Calu3 (cell line): ENCODE data around the gene FBXW10. TPM values are rescaled to one million over a fixed set of nuclear protein-coding genes. Genes with fewer than 3 reads are reported as not detected.
A peak's percentile ranks its signal among the peaks of the same experiment; 100 is the strongest.
"Not testable (repeated sequence)": the region's sequence is repeated elsewhere in the genome, so short reads cannot be mapped to it uniquely, and the experiment has no call there.

Experiments used
- BruUV-seq: library from RNA; stranded (reverse); fragments of 400-500 nt; replicated peaks from 2 replicates; lab custom pipeline; 2021; lab: Mats Ljungman, UMichigan
- CTCF ChIA-PET: fragments of 300-600 bp; sonication (Branson Sonifier 250); formaldehyde crosslinking; loops from one replicate; lab custom pipeline; 2022; ENCODE audit warnings: antibody characterized with exemption; lab: Charles Lee
- DNase-seq: peaks from one replicate; pipeline ENCODE4 v3.0.0; 2022
- H3K27ac Mint-ChIP-seq: one replicate; pipeline ENCODE4 v1.8.0; 2022; ENCODE audit warnings: mixed read lengths; ENCODE audit not compliant: unreplicated experiment
- H3K27me3 Mint-ChIP-seq: one replicate; pipeline ENCODE4 v1.8.0; 2022; ENCODE audit warnings: mixed read lengths; ENCODE audit not compliant: unreplicated experiment
- H3K36me3 Mint-ChIP-seq: one replicate; pipeline ENCODE4 v1.8.0; 2022; ENCODE audit warnings: mild to moderate bottlenecking, moderate library complexity, mixed read lengths; ENCODE audit not compliant: insufficient read depth, unreplicated experiment
- H3K4me1 Mint-ChIP-seq: one replicate; pipeline ENCODE4 v1.8.0; 2022; ENCODE audit warnings: mild to moderate bottlenecking, low read depth, mixed read lengths; ENCODE audit not compliant: unreplicated experiment
- H3K4me3 Mint-ChIP-seq: one replicate; pipeline ENCODE4 v1.8.0; 2022; ENCODE audit warnings: mild to moderate bottlenecking, low read depth, moderate library complexity, mixed read lengths; ENCODE audit not compliant: unreplicated experiment
- H3K9me3 Mint-ChIP-seq: one replicate; pipeline ENCODE4 v1.8.0; 2022; ENCODE audit warnings: low read depth, mixed read lengths; ENCODE audit not compliant: unreplicated experiment
- CTCF ChIP-seq: fragments of 200-600 bp; IDR thresholded peaks from one replicate; pipeline ENCODE4 v1.8.0; 2022; ENCODE audit warnings: antibody characterized with exemption; ENCODE audit not compliant: unreplicated experiment
- intact Hi-C: fragments of 100-400 bp; cut with micrococcal nuclease; formaldehyde crosslinking; loops from one replicate; pipeline ENCODE4 v1.10.0; 2022; ENCODE audit not compliant: unreplicated experiment
- total RNA-seq: library from RNA; stranded (reverse); gene quantifications from 2 replicates; pipeline ENCODE4 v1.2.3, GENCODE V29; 2022

Gene FBXW10
- total RNA-seq, 1 experiment from 2014 or later: 0.50 TPM

DNA sequence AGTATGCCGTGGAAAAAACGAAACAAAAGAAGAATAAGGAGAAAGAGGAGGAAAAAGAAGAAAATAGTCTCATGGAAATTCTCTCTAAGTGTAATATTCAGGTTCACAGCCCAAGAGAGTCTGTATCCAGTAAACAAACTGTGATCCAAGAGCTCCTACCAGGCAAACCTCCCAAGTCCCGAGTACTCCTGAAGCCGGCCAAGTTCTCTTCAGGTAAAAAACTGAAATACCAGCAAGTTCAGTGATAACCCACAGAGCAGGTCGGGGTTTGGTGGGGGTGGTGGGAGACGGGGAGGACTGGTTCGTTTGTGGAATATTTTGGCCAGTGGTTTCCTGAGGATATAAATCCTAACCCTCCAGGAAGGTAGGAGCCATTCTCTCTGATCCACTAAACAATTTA lies 28.6 kb downstream of the FBXW10 start:
- CTCF ChIA-PET: no interaction called here

DNA sequence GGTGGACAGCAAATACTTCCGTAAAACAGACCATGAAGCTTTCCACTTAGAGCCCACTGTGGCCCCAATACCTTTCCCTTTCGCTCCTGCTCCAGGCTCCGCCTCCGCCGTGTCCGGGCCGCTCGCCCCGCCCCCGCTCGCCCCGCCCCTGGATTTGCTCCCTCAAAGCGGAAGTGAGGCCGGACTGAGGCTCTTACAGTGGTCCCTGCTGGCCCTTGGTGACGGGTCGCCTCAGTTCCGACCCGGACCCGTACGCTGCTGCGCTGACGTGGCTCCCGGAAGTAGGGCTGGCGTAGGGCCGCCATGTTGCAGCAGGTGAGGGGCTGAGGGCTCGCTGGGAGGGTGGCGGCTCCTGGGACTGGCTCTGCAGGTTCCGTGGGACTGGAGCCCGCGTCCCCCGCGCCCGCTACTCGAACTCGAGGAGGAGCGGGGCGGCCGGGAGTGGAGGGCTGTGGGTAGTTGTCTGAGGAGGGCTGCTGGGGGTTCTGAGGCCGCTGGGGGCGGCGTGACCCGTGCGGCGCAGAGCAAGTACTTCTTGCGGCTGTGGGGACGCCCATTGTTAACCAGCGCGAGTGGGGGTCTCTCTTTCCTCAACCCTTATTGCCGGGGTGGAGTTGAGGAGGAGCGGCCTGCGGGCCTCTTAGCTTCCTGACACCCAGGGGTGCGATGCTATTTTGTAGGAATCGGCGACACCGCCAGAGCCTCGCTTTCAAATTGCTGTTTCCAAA lies 37.3 kb downstream of the FBXW10 start, which contains the start of gene TVP23B:
Gene TVP23B, plus strand, starts transcription at position 193 of the 728 bp plus-strand sequence. Its CDS starts 111 bp downstream, at position 304.
- CTCF ChIA-PET, BruUV-seq, H3K4me1 Mint-ChIP-seq, H3K27me3 Mint-ChIP-seq, H3K9me3 Mint-ChIP-seq, intact Hi-C loops: not testable (repeated sequence)
- peak; percentile 90 for DNase-seq
- Mint-ChIP-seq H3K36me3 (peaks cover 12% of the 10 kb centered on the region), H3K4me3 (peak within 1 kb of the TSS; percentile 77), H3K27ac (peak within 1 kb of the TSS; percentile 95)

More for the DNA sequence above, 28.6 kb downstream of the FBXW10 start:
- Mint-ChIP-seq H3K36me3 (no peaks in the 10 kb centered on the region), H3K27ac (no peak overlapping the region), H3K4me3 (no peak overlapping the region), H3K9me3 (peaks cover 3% of the 10 kb centered on the region), H3K4me1 (no peaks in the 10 kb centered on the region), H3K27me3 (no peaks in the 10 kb centered on the region)
- DNase-seq: no peak
- no peak for TF ChIP-seq CTCF
- intact Hi-C loops: no loop called here
- no TSS peak for BruUV-seq

GRCh38 chr17:18781805-18782204 lies 38.0 kb downstream of the FBXW10 start:
- DNase-seq, intact Hi-C loops, H3K27ac Mint-ChIP-seq, BruUV-seq, H3K27me3 Mint-ChIP-seq, CTCF ChIA-PET, H3K9me3 Mint-ChIP-seq, H3K4me1 Mint-ChIP-seq: not testable (repeated sequence)
- Mint-ChIP-seq H3K36me3 (peaks cover 12% of the 10 kb centered on the region), H3K4me3 (peak overlapping the region; percentile 77)

DNA sequence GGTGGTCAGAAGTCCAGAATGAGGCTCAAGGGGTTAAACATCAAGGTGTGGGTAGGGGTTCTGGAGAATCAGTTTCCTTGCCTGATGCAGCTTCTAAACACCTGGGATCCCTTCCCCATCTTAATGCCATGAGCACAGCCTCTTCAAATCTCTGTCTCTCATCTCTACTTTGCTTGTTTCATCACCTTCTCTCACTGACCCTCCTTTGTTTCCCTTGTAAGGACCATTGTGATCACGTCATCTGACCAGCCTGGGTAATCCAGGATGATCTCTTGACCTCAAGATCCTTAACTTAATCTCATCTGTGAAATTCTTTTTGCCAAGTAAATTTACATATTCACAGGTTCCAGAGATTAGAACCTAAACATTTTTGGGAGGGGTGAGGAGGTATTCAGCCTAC lies 42.1 kb downstream of the FBXW10 start:
- intact Hi-C loops, DNase-seq, H3K4me1 Mint-ChIP-seq, H3K27me3 Mint-ChIP-seq, H3K4me3 Mint-ChIP-seq, H3K9me3 Mint-ChIP-seq, BruUV-seq, CTCF ChIA-PET, H3K27ac Mint-ChIP-seq: not testable (repeated sequence)
- H3K36me3 Mint-ChIP-seq: peaks cover 20% of the 10 kb centered on the region

GRCh38 chr17:18786890-18787289 lies 43.0 kb downstream of the FBXW10 start:
- H3K4me3 Mint-ChIP-seq, CTCF ChIA-PET, DNase-seq, H3K4me1 Mint-ChIP-seq, intact Hi-C loops, H3K27me3 Mint-ChIP-seq, BruUV-seq, H3K9me3 Mint-ChIP-seq, H3K27ac Mint-ChIP-seq: not testable (repeated sequence)
- H3K36me3 Mint-ChIP-seq: peaks cover 16% of the 10 kb centered on the region

- H3K9me3 Mint-ChIP-seq, H3K27ac Mint-ChIP-seq, intact Hi-C loops, H3K27me3 Mint-ChIP-seq, CTCF ChIA-PET, BruUV-seq, H3K4me1 Mint-ChIP-seq, H3K4me3 Mint-ChIP-seq: not testable (repeated sequence)
- peak; percentile 5 for DNase-seq
- peaks cover 20% of the 10 kb centered on the region for H3K36me3 Mint-ChIP-seq
Observed at GRCh38 chr17:18791402-18791801, 47.5 kb downstream of the FBXW10 start.

- H3K36me3 Mint-ChIP-seq: peaks cover 15% of the 10 kb centered on the region
- H3K27me3 Mint-ChIP-seq, H3K9me3 Mint-ChIP-seq, H3K4me3 Mint-ChIP-seq, intact Hi-C loops, H3K27ac Mint-ChIP-seq, CTCF ChIA-PET, DNase-seq, BruUV-seq, H3K4me1 Mint-ChIP-seq: not testable (repeated sequence)
Observed at GRCh38 chr17:18794841-18795240, 51.0 kb downstream of the FBXW10 start.

GRCh38 chr17:18796887-18797286 lies 53.0 kb downstream of the FBXW10 start:
- peaks cover 27% of the 10 kb centered on the region for H3K36me3 Mint-ChIP-seq
- H3K9me3 Mint-ChIP-seq, H3K4me3 Mint-ChIP-seq, H3K27ac Mint-ChIP-seq, H3K4me1 Mint-ChIP-seq, BruUV-seq, CTCF ChIA-PET, H3K27me3 Mint-ChIP-seq, intact Hi-C loops, DNase-seq: not testable (repeated sequence)

- H3K9me3 Mint-ChIP-seq, H3K4me3 Mint-ChIP-seq, BruUV-seq, H3K27ac Mint-ChIP-seq, intact Hi-C loops, CTCF ChIA-PET, H3K27me3 Mint-ChIP-seq, H3K4me1 Mint-ChIP-seq: not testable (repeated sequence)
- peaks cover 23% of the 10 kb centered on the region for H3K36me3 Mint-ChIP-seq
- DNase-seq: peak; percentile 37
Observed at GRCh38 chr17:18803458-18804245, 59.8 kb downstream of the FBXW10 start.
